Measurements from ENCODE around the gene WDR53.
"Not testable (repeated sequence)": the region's sequence is repeated elsewhere in the genome, so short reads cannot be mapped to it uniquely, and the experiment has no call there.

DNA sequence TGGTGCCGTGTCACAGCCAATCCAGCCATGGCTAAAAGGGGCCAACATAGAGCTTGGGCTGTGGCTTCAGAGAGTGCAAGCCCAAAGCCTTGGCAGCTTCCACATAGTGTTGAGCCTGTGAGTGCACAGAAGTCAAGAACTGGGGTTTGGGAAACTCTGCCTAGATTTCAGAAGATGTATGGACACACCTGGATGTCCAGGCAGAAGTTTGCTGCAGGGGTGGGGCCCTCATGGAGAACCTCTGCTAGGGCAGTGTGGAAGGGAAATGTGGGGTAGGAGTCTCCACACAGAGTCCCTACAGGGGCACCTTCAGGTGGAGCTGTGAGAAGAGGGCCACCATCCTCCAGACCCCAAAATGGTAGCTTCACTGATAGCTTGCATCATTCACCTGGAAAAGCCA lies 19.0 kb downstream of the WDR53 start:
- TF ChIP-seq CTCF, POLR2A (IDR thresholded peaks at IDR 0.05): not testable (repeated sequence)
